ENCODE measurements around the gene KLC4.

KLC4 gene

GRCh38 chr6:43037706-43038105 lies 21.7 kb upstream of the KLC4 start (continued):
- TF ChIP-seq TSHZ2 (CRISPR knock-in tag; IDR thresholded peaks at IDR 0.05): no peak

- TF ChIP-seq PPARA (CRISPR knock-in tag; IDR thresholded peaks at IDR 0.05; ENCODE audit: borderline replicate concordance): no peak
- TF ChIP-seq GLIS3 (CRISPR knock-in tag; IDR thresholded peaks at IDR 0.05): no peak
- no peak for TF ChIP-seq TSHZ2 (CRISPR knock-in tag; IDR thresholded peaks at IDR 0.05)
- no peak for TF ChIP-seq TCF4 (CRISPR knock-in tag; IDR thresholded peaks at IDR 0.05; ENCODE audit: borderline replicate concordance)
- TF ChIP-seq, protein P1, sequence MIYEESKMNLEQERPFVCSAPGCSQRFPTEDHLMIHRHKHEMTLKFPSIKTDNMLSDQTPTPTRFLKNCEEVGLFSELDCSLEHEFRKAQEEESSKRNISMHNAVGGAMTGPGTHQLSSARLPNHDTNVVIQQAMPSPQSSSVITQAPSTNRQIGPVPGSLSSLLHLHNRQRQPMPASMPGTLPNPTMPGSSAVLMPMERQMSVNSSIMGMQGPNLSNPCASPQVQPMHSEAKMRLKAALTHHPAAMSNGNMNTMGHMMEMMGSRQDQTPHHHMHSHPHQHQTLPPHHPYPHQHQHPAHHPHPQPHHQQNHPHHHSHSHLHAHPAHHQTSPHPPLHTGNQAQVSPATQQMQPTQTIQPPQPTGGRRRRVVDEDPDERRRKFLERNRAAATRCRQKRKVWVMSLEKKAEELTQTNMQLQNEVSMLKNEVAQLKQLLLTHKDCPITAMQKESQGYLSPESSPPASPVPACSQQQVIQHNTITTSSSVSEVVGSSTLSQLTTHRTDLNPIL (CRISPR knock-in tag; IDR thresholded peaks at IDR 0.05; ENCODE audit: low read depth): no peak
- no peak for TF ChIP-seq ZC3H10 (CRISPR knock-in tag; IDR thresholded peaks at IDR 0.05)
- TF ChIP-seq OSR1 (CRISPR knock-in tag; IDR thresholded peaks at IDR 0.05): no peak
- no peak for TF ChIP-seq ZFP30 (CRISPR knock-in tag; IDR thresholded peaks at IDR 0.05)
- ATAC-seq: no peak
Measured at GRCh38 chr6:43038727-43039126, 20.7 kb upstream of the KLC4 start.

DNA sequence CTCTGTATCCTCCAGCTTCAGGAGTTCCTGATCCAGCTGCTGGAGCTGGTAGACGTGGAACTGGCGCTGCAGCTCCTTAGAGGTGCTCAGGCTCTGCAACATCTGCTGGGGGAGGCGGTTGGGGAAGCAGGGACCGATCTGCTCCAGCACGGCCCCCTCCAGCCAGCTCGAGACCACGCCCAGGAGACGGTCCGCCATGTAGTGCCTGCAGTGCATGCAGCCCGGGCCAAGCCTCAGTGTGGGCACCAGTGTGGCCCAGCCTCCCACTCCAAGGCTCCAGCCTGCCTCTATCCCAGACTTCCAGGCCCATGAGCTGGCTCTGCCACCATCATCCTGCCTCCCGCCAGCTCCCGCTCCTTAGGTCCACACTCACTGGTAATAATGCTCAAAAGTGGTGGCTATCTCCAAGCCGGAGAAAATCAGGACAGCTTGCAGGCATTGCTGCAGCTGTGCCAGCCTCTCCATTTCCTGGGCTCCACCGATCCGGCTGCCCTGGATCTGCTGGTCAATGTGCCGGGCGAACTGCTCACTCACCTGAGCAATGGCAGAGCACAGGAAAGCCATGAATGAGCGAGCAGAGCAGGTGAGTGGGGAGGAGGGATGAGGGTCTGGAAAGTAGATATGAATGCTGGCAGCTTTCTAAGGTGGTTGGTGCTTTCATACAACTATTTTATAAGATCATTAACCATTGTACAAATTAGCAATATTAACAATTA lies 18.7 kb upstream of the KLC4 start:
- ATAC-seq: no peak

More for the DNA sequence above, 18.7 kb upstream of the KLC4 start:
- TF ChIP-seq SNAI2 (CRISPR knock-in tag; IDR thresholded peaks at IDR 0.05): no peak
- no peak for TF ChIP-seq CSRNP3 (CRISPR knock-in tag; IDR thresholded peaks at IDR 0.05)
- TF ChIP-seq ZC3H10 (CRISPR knock-in tag; IDR thresholded peaks at IDR 0.05): no peak
- TF ChIP-seq ZNF565 (CRISPR knock-in tag; conservative IDR thresholded peaks at IDR 0.05; ENCODE audit: low read depth): no peak
- TF ChIP-seq TSHZ2 (CRISPR knock-in tag; IDR thresholded peaks at IDR 0.05): no peak
- no peak for TF ChIP-seq RARB (CRISPR knock-in tag; IDR thresholded peaks at IDR 0.05)
- no peak for TF ChIP-seq OSR1 (CRISPR knock-in tag; IDR thresholded peaks at IDR 0.05)
- TF ChIP-seq ZFP3 (CRISPR knock-in tag; IDR thresholded peaks at IDR 0.05): no peak
- TF ChIP-seq GLIS3 (CRISPR knock-in tag; IDR thresholded peaks at IDR 0.05): no peak
- no peak for TF ChIP-seq ARNTL (CRISPR knock-in tag; IDR thresholded peaks at IDR 0.05; ENCODE audit: borderline replicate concordance, low read depth)
- TF ChIP-seq TCF4 (CRISPR knock-in tag; IDR thresholded peaks at IDR 0.05; ENCODE audit: borderline replicate concordance): no peak
- TF ChIP-seq, protein P2, sequence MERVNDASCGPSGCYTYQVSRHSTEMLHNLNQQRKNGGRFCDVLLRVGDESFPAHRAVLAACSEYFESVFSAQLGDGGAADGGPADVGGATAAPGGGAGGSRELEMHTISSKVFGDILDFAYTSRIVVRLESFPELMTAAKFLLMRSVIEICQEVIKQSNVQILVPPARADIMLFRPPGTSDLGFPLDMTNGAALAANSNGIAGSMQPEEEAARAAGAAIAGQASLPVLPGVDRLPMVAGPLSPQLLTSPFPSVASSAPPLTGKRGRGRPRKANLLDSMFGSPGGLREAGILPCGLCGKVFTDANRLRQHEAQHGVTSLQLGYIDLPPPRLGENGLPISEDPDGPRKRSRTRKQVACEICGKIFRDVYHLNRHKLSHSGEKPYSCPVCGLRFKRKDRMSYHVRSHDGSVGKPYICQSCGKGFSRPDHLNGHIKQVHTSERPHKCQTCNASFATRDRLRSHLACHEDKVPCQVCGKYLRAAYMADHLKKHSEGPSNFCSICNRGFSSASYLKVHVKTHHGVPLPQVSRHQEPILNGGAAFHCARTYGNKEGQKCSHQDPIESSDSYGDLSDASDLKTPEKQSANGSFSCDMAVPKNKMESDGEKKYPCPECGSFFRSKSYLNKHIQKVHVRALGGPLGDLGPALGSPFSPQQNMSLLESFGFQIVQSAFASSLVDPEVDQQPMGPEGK (CRISPR knock-in tag; IDR thresholded peaks at IDR 0.05; ENCODE audit: borderline replicate concordance): no peak
- no peak for TF ChIP-seq ESRRG (CRISPR knock-in tag; IDR thresholded peaks at IDR 0.05)
- TF ChIP-seq, protein P3, sequence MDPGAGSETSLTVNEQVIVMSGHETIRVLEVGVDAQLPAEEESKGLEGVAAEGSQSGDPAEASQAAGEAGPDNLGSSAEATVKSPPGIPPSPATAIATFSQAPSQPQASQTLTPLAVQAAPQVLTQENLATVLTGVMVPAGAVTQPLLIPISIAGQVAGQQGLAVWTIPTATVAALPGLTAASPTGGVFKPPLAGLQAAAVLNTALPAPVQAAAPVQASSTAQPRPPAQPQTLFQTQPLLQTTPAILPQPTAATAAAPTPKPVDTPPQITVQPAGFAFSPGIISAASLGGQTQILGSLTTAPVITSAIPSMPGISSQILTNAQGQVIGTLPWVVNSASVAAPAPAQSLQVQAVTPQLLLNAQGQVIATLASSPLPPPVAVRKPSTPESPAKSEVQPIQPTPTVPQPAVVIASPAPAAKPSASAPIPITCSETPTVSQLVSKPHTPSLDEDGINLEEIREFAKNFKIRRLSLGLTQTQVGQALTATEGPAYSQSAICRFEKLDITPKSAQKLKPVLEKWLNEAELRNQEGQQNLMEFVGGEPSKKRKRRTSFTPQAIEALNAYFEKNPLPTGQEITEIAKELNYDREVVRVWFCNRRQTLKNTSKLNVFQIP (CRISPR knock-in tag; IDR thresholded peaks at IDR 0.05; ENCODE audit: borderline replicate concordance, low read depth): no peak
